ENCODE results near the gene SLC35F5.
A peak's percentile ranks its signal among the peaks of the same experiment; 100 is the strongest.
"Not testable (repeated sequence)": the region's sequence is repeated elsewhere in the genome, so short reads cannot be mapped to it uniquely, and the experiment has no call there.

SLC35F5 gene

DNA sequence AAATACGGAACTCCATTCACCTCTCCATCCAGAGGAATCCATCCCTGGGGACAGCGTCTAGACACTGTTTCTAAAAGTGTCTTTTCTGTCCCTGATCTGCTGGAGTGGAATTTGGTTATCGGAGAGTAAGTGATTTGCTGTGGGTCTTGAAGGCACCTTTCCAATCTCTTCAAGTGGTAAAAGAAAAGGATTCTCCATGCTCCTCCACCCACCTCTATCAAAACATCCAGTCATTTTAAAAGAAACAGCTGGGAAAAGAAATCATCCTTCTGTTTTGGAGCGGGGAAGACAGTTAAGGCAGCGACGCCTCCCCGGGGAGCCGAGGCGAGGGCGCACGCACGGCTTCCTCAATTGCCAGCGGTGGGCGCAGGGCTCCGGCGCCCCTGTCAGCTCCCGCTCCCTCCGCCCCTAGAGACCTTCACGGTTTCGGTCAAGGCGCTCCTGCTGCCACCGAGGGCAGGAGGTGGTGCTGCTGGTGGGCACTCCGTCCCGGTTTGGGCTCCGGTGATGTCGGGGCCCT lies 547 bp downstream of the SLC35F5 start:
- no peak for DNase-seq (ENCODE audit: low read depth)

DNA sequence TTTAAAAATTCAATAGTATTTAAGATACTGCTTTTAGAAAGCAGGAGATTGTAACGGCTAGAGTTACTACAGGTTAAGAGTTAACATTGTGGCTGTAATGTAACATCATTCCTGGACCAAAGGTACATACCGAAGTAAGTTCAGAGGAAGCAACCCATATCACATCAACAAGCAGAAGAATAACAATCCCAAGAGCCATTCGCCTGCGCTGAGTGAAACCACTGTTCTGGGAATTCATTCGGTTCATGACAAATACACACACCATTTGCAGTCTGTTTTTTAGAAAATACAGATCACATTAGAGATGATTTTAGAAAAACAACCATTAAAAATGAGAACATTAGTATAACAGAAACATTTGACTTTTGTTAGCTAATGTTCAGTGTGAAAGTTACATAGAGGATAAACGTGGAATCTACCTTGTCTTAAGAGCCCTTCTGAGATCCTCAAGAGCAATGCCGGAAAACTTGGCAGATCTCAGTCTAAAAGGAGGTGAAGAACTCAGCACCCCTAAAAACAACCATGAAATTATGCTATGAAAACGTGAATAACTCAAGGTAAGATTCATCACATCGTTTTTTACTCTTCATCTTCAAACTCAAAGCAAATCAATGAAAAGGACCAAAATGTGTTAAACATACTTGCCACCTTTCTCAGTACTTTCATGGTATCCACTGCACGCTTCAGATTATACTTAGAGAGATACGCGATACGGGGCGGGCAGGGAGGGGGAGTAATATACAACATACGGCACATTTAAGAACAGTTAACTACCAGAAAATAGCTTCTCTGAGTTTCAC lies 1.2 kb downstream of the SLC35F5 start:
- DNase-seq (ENCODE audit: low read depth): no peak

DNA sequence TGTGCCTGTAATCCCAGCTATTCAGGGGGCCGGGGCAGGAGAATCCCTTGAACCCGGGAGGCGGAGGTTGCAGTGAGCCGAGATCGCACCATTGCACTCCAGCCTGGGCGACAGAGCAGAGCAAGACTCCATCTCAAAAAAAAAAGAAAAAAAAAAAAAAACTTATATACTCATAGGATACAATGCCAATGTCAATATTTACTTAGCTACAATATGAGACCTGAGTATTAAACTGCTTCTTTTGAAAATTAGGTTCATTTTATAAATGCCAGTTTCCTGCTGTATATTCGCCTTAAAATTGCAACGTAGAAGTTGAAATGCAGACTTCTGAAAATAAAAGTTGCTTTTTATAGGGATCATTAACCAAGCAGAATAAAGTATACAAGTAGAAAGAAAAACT lies 2.3 kb downstream of the SLC35F5 start:
- DNase-seq (ENCODE audit: low read depth): no peak

DNA sequence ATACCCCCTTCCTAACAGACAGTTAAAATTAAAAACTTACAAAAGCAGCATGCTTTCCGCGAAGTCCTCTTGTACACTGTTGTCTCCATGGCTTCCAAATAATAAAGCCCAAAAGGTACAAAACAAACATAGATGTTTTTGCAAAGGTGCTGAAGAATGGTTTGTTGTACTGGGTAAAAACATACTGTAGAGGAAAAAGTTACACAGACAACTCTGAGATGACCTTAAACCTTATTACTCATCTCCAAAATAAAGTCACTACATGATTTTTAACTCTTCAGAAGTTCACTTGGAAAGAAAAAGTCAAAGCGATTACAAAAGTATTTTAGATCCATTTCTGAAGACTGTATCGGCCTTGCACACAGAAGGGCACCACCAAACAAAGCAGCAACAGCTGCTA lies 6.1 kb downstream of the SLC35F5 start:
- DNase-seq (ENCODE audit: low read depth): no peak

GRCh38 chr2:113741091-113741490 lies 15.4 kb downstream of the SLC35F5 start:
- no peak for DNase-seq (ENCODE audit: low read depth)

DNA sequence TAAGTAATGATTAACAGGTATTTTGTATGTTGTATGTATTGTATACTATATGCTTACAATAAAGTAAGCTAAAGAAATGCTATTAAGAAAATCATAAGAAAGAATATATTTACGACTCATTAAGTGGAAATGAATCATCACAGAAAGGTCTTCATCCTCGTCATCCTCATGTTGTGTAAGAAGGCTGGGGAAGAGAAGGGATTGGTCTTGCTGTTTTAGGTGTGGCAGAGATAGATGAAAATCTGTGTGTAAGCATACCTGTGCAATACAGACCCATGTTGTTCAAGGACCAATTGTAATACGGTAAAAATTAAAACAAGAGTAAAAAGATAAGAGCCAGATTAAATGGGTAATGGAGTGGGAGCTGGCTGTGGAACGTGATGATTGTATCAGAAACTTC lies 16.6 kb downstream of the SLC35F5 start:
- DNase-seq (ENCODE audit: low read depth): no peak

DNA sequence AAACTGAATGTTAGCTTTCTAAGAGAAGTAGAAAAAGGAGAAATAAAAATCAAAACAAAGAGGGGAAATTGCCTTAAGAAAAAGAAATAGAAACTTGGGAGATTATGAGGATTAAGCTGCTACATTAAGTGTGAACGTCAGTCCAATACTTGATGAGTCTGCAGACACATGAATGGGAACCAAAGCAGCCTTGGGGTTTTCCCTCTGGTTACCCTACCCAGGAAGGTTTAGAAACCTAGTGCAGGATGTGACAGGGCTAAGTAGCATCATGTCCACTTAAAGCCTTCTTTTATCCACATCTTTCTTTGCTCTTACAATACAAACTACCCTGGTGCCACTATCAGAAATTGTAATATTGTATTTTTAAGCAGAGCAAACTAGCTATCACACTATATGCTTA lies 22.3 kb downstream of the SLC35F5 start:
- DNase-seq (ENCODE audit: low read depth): no peak

DNA sequence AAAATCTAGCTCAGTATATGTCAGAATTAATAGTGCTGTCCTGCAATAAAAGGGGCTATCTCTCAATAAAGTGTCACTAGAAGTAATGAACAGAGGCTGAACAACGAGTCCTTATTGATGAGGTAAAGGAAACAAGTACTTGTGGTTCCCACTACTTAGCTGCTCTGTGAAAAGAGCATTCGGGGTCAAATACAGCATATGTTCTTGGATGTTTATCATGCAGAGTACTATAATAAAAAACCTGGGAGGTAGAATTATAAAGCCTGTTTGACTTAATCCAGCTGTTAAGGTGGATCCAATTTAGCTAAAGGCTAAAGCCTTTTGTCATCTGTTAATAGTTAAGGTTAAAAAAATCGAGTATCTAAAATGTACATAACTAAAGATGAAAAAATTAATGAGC lies 32.4 kb downstream of the SLC35F5 start:
- DNase-seq (ENCODE audit: low read depth): no peak

DNA sequence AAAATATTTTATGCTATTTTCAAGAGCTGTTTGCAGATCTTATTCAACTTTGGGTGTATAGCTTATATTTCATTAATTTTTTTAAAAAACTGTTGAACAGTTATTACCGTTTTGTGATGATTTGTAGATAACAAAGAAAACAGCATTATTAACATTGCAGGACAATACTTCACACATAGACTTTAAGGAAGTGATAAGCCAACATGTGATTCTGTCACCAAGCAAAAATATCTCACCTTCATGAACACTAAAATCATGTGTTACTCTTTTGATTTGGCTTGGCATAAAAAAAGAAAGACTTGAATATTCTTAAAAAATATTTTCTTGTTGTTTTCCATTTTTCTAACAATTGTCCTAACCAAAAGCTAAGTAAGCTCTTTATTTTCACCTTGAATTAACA lies 33.0 kb downstream of the SLC35F5 start:
- DNase-seq (ENCODE audit: low read depth): no peak

GRCh38 chr2:113720167-113720566 lies 36.3 kb downstream of the SLC35F5 start:
- DNase-seq (ENCODE audit: low read depth): no peak

GRCh38 chr2:113716291-113716690 lies 40.2 kb downstream of the SLC35F5 start:
- DNase-seq (ENCODE audit: low read depth): peak; percentile 19

DNA sequence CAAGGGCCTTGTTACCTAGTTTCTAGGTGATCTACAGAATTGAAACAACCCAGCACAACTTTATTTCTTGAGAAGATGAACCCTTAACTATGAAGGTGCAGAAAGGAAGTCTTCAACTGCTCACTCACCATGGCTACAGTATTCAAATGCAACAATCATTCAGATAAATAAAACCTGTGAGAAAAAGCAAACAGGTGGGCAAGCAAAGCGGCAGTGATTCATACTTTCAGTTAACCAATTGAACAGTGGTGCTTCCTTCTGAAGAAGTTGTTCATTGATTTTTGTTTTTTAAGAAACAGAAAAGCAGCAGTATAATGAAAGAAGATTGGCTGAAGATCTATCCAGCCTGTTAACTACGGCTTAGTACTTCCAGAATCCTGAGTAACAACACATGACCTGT lies 43.5 kb downstream of the SLC35F5 start:
- no peak for DNase-seq (ENCODE audit: low read depth)

- DNase-seq (ENCODE audit: low read depth): no peak
Observed at GRCh38 chr2:113711851-113712250, 44.6 kb downstream of the SLC35F5 start.

DNA sequence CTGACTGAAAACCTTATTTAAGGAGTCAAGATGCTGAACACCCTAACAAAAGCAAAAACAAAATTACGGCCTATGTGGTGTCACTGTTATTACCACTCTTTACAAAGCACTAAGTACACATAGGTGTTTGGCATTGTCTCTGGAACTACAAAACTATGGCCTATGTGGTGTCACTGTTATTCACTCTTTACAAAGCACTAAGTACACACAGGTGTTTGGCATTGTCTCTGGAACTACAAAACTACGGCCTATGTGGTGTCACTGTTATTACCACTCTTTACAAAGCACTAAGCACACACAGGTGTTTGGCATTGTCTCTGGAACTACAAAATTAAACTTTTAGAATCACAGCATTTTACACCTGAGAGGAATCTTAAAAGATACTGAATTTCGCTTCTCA lies 47.4 kb downstream of the SLC35F5 start:
- no peak for DNase-seq (ENCODE audit: low read depth)

- DNase-seq (ENCODE audit: low read depth): no peak
Observed at GRCh38 chr2:113707106-113707505, 49.3 kb downstream of the SLC35F5 start.

GRCh38 chr2:113705982-113706523 lies 50.4 kb downstream of the SLC35F5 start:
- no peak for DNase-seq (ENCODE audit: low read depth)

GRCh38 chr2:113704300-113704993 lies 52.0 kb downstream of the SLC35F5 start:
- DNase-seq (ENCODE audit: low read depth): not testable (repeated sequence)

GRCh38 chr2:113703386-113704299 lies 52.8 kb downstream of the SLC35F5 start:
- DNase-seq (ENCODE audit: low read depth): no peak

GRCh38 chr2:113700186-113700841 lies 56.1 kb downstream of the SLC35F5 start:
- no peak for DNase-seq (ENCODE audit: low read depth)

- DNase-seq (ENCODE audit: low read depth): no peak
Observed at GRCh38 chr2:113698892-113699447, 57.5 kb downstream of the SLC35F5 start.

DNA sequence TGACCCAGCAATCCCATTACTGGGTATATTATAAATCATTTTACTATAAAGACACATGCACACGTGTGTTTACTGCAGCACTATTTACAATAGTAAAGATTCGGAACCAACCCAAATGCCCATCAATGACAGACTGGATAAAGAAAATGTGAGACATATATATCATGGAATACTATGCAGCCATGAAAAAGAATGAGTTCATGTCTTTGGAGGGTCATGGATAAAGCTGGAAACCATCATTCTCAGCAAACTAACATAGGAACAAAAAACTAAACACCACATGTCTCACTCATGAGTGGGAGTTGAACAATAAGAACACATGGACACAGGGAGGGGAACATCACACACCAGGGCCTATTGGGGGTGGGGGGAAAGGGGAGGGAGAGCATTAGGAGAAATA lies 58.2 kb downstream of the SLC35F5 start:
- not testable (repeated sequence) for DNase-seq (ENCODE audit: low read depth)
